ENCODE data around the gene GRSF1. TPM values are rescaled to one million over a fixed set of nuclear protein-coding genes. Genes with fewer than 3 reads are reported as not detected.

The GRSF1 gene
- total RNA-seq, 2 donors from 2014 or later: 43.2 to 86.5 TPM

DNA sequence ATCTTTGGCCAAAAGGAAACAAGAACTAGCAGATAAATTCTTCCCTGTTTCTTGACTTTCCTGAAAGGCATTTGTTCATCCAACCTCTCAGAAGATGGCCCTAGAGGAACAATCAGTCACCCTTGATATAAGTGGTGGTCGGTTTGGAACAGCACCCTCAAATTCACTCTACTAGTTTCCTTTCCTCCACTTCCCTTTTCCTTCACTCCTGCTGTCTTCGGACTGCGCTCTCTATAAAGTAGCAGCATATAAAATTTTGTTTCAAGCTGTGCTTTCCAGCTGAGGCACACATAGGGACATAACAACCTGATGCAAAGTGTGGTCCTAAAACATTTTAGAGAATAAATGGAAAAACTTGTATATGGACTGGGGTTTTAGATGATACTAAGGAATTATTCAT lies 33.5 kb upstream of the GRSF1 start:
- TF ChIP-seq, protein P1, sequence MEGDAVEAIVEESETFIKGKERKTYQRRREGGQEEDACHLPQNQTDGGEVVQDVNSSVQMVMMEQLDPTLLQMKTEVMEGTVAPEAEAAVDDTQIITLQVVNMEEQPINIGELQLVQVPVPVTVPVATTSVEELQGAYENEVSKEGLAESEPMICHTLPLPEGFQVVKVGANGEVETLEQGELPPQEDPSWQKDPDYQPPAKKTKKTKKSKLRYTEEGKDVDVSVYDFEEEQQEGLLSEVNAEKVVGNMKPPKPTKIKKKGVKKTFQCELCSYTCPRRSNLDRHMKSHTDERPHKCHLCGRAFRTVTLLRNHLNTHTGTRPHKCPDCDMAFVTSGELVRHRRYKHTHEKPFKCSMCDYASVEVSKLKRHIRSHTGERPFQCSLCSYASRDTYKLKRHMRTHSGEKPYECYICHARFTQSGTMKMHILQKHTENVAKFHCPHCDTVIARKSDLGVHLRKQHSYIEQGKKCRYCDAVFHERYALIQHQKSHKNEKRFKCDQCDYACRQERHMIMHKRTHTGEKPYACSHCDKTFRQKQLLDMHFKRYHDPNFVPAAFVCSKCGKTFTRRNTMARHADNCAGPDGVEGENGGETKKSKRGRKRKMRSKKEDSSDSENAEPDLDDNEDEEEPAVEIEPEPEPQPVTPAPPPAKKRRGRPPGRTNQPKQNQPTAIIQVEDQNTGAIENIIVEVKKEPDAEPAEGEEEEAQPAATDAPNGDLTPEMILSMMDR (IDR thresholded peaks at IDR 0.05): no peak
- no peak overlapping the region for H3K4me3 ChIP-seq
- no peaks in the 10 kb centered on the region for H3K4me1 ChIP-seq
- H3K27me3 ChIP-seq: no peaks in the 10 kb centered on the region
- DNase-seq (ENCODE audit: low spot score): no peak
- no peak overlapping the region for H3K27ac ChIP-seq
- H3K36me3 ChIP-seq: no peaks in the 10 kb centered on the region
- no peaks in the 10 kb centered on the region for H3K9me3 ChIP-seq

DNA sequence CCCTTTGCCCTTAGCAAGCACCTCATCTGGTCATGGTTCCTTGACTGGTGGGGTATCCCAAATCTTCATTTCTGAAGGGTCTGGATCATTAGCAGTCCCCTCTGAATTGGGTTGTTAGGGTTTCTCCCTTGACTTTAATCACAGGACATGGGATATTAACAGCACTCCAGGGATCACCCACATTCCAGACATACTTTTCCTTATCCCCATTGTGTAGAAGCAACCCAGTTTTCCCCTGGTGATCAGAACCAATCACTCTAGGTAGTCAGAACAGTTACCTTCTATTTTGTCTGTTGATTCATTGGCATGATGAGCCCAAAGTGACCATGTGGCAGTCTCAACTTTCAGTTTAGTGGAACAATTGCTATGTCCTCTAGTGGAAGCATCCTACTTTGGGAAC lies 29.1 kb upstream of the GRSF1 start:
- H3K27ac ChIP-seq: no peak overlapping the region
- H3K4me1 ChIP-seq: no peaks in the 10 kb centered on the region
- no peaks in the 10 kb centered on the region for H3K36me3 ChIP-seq
- no peak overlapping the region for H3K4me3 ChIP-seq
- TF ChIP-seq, protein P1 (IDR thresholded peaks at IDR 0.05): no peak
- DNase-seq (ENCODE audit: low spot score): no peak
- no peaks in the 10 kb centered on the region for H3K27me3 ChIP-seq
- H3K9me3 ChIP-seq: no peaks in the 10 kb centered on the region

DNA sequence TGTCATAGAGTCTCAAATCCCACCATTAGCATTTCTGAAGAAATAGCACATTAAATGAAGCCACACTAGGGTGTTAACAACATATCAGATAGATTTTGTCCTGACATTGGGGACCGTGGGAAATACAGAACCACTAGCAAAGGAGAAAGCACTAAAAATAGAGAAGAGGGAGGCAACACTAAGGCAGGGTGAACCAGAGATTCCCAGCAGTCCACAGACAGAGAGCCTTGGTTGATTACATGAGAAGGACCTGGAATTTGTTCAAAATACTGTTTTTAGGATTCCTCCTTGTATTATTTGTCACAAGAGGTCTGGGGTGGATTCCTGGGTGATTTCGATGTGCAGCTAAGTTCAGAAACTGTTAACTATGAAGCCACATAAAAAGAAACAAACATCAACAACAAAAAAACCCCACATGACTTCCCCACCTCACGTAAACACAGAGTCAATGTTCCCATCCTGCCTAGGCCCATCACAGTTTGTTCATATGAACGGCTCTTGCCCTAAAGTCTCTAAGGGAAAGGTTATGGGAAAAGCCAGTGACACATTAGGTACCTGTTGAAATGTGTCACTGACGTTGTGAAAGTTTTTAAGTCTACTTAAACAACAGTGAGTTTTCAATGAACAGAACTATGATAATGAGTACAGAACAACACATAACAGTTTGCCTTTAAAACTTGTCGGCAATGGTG lies 23.6 kb upstream of the GRSF1 start:
- no peak for DNase-seq (ENCODE audit: low spot score)
- Histone ChIP-seq H3K36me3 (no peaks in the 10 kb centered on the region), H3K9me3 (no peaks in the 10 kb centered on the region), H3K4me3 (no peak overlapping the region), H3K27ac (no peak overlapping the region), H3K4me1 (peaks cover 0 to 3% of the 10 kb centered on the region in 2 donors), H3K27me3 (no peaks in the 10 kb centered on the region)
- TF ChIP-seq, protein P1 (IDR thresholded peaks at IDR 0.05): no peak

DNA sequence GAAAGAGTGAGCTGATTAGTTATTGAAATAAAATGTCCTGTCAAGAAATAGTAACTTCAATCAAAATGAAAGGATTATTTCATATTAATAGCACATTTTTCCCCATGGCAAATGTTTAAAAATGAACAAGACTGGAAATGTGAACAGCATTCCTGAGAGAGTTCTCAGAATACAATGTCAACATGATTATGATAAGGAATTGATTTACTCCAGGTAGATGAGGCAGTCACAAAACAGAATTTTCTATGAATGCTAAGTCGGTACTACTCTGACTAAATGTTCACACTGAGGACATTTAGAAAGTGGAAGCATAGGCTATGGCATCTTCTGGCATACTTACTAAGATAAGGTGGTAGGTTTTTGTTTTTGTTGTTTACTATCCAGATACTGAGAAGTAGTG lies 19.4 kb upstream of the GRSF1 start:
- Histone ChIP-seq H3K27me3 (no peaks in the 10 kb centered on the region), H3K27ac (no peak overlapping the region), H3K36me3 (no peaks in the 10 kb centered on the region), H3K9me3 (no peaks in the 10 kb centered on the region), H3K4me1 (peaks cover 0 to 3% of the 10 kb centered on the region in 2 donors), H3K4me3 (no peak overlapping the region)
- TF ChIP-seq, protein P1 (IDR thresholded peaks at IDR 0.05): no peak
- no peak for DNase-seq (ENCODE audit: low spot score)

DNA sequence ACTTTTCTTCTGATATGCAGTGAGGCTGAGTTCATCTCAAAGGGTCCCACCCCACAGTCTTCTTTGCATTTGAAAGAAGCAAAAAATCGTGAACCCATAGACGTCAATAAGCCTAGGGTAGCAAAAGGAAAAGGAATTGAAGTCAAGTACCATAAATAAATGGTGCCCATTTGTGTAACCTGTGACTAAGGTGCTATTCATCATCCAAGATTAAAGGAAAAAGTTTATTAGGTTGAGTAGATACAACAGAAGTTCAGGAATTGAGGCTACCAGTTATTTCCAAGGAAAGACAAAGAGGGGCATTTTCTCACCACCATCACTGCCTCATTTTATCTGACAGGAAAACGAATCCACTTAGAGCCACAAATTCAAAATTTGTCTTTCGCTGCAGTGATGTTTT lies 18.8 kb upstream of the GRSF1 start:
- no peaks in the 10 kb centered on the region for H3K36me3 ChIP-seq
- H3K27ac ChIP-seq: no peak overlapping the region
- no peaks in the 10 kb centered on the region for H3K27me3 ChIP-seq
- no peaks in the 10 kb centered on the region for H3K9me3 ChIP-seq
- H3K4me3 ChIP-seq: no peak overlapping the region
- peaks cover 0 to 3% of the 10 kb centered on the region in 2 donors for H3K4me1 ChIP-seq
- TF ChIP-seq, protein P1 (IDR thresholded peaks at IDR 0.05): no peak
- DNase-seq (ENCODE audit: low spot score): no peak

DNA sequence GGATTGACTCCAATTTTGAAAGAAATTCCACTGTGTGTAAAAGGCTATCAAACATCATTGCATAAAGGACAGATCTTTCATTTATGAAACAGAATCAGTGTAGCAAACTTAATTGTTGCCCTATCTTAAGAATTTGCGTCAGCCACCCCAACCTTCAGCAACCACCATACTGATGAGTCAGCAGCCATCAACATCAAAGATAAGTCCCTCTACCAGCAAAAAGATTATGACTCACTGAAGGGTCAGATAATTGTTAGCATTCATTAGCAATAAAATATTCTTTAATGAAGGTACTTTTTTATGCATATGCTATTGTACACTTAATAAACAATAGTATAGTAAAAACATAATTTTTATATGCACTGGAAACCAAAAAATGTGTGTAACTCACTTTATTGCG lies 15.8 kb upstream of the GRSF1 start:
- no peaks in the 10 kb centered on the region for H3K9me3 ChIP-seq
- no peaks in the 10 kb centered on the region for H3K4me1 ChIP-seq
- TF ChIP-seq, protein P1 (IDR thresholded peaks at IDR 0.05): no peak
- H3K27me3 ChIP-seq: no peaks in the 10 kb centered on the region
- H3K27ac ChIP-seq: no peak overlapping the region
- H3K4me3 ChIP-seq: no peak overlapping the region
- H3K36me3 ChIP-seq: no peaks in the 10 kb centered on the region
- DNase-seq (ENCODE audit: low spot score): no peak

Measured in right atrium auricular region (tissue), 2 donors.